ENCODE measurements around the gene CLDND2. TPM values are rescaled to one million over a fixed set of nuclear protein-coding genes. Genes with fewer than 3 reads are reported as not detected.
"Not testable (repeated sequence)": the region's sequence is repeated elsewhere in the genome, so short reads cannot be mapped to it uniquely, and the experiment has no call there.

The CLDND2 gene, protein sequence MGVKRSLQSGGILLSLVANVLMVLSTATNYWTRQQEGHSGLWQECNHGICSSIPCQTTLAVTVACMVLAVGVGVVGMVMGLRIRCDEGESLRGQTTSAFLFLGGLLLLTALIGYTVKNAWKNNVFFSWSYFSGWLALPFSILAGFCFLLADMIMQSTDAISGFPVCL
- total RNA-seq: 1.7 TPM
- long read RNA-seq: 0 reads

DNA sequence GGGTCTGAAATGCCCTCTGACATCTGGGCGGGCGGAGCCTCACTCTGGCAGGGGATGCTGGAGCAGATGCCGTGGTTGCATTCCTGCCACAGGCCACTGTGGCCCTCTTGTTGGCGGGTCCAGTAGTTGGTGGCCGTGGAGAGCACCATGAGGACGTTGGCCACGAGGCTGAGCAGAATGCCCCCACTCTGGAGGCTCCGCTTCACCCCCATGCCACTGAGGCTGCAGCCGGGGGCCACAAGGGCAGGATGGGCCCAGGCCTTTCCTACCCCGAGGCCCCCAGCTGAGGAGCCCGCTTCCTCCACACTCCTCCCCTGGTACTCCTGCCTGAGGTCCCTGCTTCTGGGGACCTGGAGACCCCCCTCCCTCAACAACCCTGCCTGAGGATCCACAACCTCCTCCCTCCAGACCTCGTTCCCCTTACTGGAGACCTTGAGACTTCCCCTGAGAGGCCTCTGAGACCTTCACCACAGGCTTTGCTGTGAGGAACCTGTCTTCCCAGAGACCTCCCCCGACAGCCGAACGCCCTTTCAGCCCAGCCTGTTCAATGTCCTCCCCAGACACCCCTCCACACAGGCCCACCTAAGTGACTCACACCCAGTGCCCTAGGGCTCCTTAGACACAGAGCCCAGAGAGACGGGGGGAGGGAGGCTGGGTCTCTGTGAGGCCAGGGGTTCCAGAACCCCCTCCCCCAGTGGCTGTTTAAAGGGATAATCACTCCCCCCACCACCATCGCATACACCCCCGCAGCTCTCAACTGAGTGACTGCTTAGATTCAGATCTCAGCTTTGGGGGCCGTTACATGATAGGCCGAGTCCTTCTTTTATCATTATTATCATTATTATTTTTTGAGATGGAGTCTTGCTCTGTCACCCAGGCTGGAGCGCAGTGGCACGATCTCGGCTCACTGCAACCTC lies at the start of gene CLDND2:
Gene CLDND2, minus strand, starts transcription at position 638 of the 917 bp plus-strand sequence. Its CDS starts 426 bp downstream, at position 212.
- intact Hi-C loops (cut with DNase I): loop anchor here (5.0 kb wide), 1 partner anchor 204 kb away; the partner anchor contains the start of gene ZNF175
- no peak for DNase-seq (ENCODE audit: missing footprints)
- ATAC-seq: no peak

- DNase-seq (ENCODE audit: missing footprints) (no peak), ATAC-seq (no peak)
- intact Hi-C loops (cut with DNase I): no loop called here
These were observed 49.0 kb upstream of the CLDND2 start for GRCh38 chr19:51417810-51418157.

GRCh38 chr19:51417107-51417809 lies 48.5 kb upstream of the CLDND2 start, which contains the start of gene SIGLEC10:
SIGLEC10 (minus strand) TSS chr19:51417642; CDS start chr19:51417581, 61 bp downstream.
- intact Hi-C loops (cut with DNase I): no loop called here
- DNase-seq (ENCODE audit: missing footprints) (peak; percentile 90), ATAC-seq (peak; percentile 66)

DNA sequence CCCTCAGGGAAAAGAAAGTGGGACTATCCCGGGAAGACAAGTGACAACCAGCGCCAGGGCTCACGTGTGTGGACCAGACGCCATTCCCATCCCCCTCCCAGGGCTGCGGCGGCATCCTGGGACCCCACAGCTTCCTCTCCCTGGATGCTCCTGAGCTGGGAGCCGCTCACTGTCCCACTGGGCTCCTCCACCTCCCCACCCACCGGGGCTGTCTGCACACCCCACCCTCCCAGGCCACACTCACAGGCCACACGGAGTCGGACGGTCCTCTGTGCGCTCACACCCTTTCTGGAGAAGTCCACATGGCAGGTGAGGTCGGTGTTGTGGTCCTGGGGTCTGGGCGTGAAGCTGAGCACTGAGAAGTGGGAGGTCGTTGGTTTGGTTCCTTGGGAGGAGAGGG lies 47.6 kb upstream of the CLDND2 start:
- DNase-seq (ENCODE audit: missing footprints); intact Hi-C loops (cut with DNase I); ATAC-seq: not testable (repeated sequence)

GRCh38 chr19:51415187-51415586 lies 46.4 kb upstream of the CLDND2 start:
- ATAC-seq (no peak), DNase-seq (ENCODE audit: missing footprints) (no peak)
- intact Hi-C loops (cut with DNase I): no loop called here

GRCh38 chr19:51410950-51411748 lies 42.3 kb upstream of the CLDND2 start:
- DNase-seq (ENCODE audit: missing footprints) (no peak), ATAC-seq (no peak)
- intact Hi-C loops (cut with DNase I): no loop called here

DNA sequence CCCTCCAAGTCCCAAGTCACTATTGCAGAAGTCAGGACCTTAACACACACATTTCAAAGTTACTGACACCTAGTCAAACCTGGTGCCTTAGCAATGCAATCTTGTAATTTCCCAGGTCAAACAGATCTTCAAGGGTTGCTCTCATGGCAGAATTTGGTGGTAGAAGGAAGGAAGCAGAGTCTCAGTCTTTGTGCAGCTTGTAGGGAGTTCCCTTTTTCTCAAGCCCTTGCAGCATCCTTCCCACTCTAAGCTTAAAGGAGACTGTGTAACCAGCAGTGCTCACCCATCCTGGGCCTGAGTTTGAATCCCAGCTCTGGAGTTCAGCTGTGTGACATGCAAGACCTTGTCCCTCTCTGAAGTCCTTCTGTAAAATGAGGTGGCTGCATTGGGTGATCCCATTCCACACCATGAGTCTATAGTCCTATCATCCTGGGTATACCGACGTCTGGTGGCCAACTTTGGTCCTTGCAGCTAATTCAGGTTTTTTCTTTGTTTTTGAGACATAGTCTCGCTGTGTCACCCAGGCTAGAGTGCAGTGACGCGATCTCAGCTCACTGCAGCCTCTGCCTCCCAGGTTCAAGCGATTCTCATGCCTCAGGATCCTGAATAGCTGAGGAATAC lies 38.8 kb upstream of the CLDND2 start:
- intact Hi-C loops (cut with DNase I): no loop called here
- peak; percentile 59 for ATAC-seq

DNA sequence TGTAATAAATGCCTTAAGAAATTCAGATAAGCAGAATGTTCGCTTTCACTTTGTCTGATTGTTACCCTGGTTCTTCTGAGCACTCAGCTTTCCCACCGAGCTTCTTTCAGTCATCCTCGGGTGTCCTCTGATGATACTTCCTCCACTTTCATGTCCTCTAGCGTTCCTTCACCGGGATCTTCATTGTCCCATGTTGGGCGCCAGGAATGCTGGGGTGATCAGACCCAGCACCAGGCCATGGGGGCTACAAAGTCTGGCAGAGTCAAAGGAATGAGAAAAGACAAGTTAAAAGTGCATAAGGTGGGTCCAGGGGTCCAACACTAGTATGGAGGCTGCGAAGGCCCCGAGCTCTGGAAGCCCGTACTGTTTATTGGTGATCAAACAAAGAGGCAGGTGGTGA lies 33.3 kb upstream of the CLDND2 start:
- intact Hi-C loops (cut with DNase I): no loop called here
- DNase-seq (ENCODE audit: missing footprints) (no peak), ATAC-seq (no peak)

More for the DNA sequence above, 38.8 kb upstream of the CLDND2 start:
- no peak for DNase-seq (ENCODE audit: missing footprints)

DNA sequence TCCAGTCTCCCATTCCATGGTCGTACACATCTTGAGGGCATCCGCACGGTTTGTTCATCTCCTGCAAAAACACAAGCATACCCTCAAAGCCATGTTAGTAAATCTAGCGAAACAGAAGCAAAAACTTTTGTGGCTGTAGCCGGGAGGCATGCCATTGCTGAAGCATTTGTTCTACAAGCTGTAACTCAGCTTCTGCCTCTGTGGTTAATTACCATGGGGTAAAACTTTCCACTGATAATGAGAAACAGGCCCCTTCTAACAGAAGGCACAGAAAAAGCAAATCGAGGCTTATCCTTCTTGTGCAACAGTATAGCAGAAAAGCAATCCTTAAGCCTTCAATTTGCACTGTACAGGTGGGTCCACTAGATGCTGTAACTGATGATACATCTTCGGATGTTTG lies 31.1 kb upstream of the CLDND2 start:
- DNase-seq (ENCODE audit: missing footprints); ATAC-seq; intact Hi-C loops (cut with DNase I): not testable (repeated sequence)

DNA sequence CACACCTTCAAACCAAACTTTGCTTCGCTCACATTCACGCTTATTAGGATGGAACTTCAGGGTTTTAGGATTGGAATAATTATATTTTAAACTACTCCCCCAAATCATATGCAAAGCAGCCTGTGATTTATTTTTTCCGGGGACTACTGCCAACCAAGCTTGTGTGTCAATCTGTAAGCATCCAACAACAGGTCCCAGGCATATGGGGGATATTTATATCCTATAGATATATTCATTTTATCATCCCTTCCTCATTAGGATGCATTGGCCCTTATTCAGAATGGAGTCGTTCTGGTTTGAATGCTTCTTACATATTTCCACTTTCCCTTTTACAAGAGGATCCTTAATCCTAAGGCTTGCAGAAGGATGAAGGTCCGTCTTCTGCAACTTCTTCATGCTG lies 30.4 kb upstream of the CLDND2 start:
- ATAC-seq: no peak
- DNase-seq (ENCODE audit: missing footprints): no peak
- intact Hi-C loops (cut with DNase I): no loop called here

DNA sequence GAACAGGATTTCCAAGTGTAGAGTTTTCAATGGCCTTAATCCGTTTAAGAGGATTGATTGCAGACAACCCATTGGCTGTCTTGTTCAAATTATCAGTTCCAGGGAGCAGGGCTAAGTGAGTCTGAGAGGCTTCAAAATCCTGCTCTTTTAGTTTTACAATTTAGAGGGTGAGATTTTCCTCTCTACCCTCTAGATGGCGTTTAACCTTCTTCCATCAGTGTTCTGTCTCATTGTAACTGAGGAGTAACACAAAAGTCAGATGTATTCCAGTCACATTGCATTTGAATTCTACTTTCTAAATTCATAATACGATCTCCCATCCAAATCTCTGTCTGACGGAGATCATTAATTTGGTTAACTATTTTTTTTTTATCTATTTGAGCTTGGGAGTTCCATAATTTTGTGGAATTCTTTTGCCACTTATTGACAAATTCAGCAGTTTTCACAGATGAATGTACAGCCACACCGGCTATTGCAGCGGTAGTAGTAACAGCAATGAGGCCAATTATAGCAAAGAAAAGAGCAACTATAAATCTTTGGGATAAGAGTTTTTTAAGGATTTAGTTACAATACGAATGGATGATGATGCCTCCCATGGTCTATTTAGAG lies 29.4 kb upstream of the CLDND2 start:
- intact Hi-C loops (cut with DNase I): no loop called here
- no peak for DNase-seq (ENCODE audit: missing footprints)
- no peak for ATAC-seq

- intact Hi-C loops (cut with DNase I); ATAC-seq; DNase-seq (ENCODE audit: missing footprints): not testable (repeated sequence)
These were observed 28.6 kb upstream of the CLDND2 start for GRCh38 chr19:51397453-51397852.

DNA sequence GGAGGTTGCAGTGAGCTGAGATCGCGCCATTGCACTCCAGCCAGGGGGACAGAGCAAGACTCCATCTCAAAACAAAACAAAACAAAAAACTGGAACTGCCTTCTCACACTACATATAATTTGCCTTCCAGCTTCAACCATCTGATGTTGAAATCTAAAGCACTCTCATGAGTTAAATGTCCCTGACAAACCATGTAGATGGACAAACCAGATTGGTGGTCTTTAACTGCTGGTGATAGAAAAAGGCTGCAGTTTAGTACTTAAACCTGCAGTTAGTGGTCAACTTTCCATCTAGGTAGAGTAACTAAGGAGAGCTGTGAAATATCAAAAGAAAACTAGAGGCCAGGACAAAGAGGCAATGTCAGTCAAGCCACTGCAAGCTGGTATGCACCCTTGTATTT lies 27.4 kb upstream of the CLDND2 start:
- intact Hi-C loops (cut with DNase I): no loop called here
- no peak for DNase-seq (ENCODE audit: missing footprints)
- no peak for ATAC-seq

- peak; percentile 98 for ATAC-seq
- DNase-seq (ENCODE audit: missing footprints): peak; percentile 95
- intact Hi-C loops (cut with DNase I): loop anchor here (1.0 to 2.0 kb wide), 2 partner anchors 27 to 55 kb away; no protein-coding TSS in a partner anchor
These were observed 25.4 kb upstream of the CLDND2 start for GRCh38 chr19:51394050-51394836.

GRCh38 chr19:51392701-51393100 lies 23.9 kb upstream of the CLDND2 start:
- intact Hi-C loops (cut with DNase I): no loop called here
- DNase-seq (ENCODE audit: missing footprints): no peak
- ATAC-seq: no peak

DNA sequence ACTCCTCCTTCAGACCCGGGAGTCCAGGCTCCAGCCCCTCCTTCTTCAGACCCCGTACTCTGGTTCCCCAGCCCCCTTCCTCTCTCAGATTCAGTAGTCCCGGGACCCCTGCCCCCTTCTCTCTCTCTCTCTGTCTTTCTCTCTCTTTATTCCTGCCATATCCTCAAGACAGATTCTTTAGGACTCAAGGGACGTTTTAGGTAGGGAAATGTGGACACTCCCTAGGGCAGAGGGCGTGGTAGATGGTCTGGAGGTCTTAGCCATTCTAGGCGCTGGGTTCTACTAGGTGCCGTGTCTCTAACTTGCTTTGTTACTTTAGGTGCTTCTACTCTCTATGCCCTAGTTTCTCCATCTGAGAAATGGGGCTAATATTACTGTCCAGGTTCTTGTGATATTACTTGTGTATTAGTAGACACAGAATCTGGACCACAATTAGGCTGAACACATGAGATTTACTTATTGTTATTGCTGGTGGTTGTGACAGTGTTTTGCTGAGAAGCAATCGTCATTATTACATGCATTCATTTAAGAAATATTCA lies 22.3 kb upstream of the CLDND2 start:
- intact Hi-C loops (cut with DNase I): no loop called here
- ATAC-seq: no peak
- DNase-seq (ENCODE audit: missing footprints): no peak

- intact Hi-C loops (cut with DNase I): no loop called here
- ATAC-seq (no peak), DNase-seq (ENCODE audit: missing footprints) (no peak)
These were observed 20.3 kb upstream of the CLDND2 start for GRCh38 chr19:51389143-51389542.
